Measurements from ENCODE around the gene FOXO1. TPM values are rescaled to one million over a fixed set of nuclear protein-coding genes. Genes with fewer than 3 reads are reported as not detected.

Gene FOXO1
- total and polyA plus RNA-seq, 2 experiments from 2014 or later: 32.4 to 68.0 TPM

DNA sequence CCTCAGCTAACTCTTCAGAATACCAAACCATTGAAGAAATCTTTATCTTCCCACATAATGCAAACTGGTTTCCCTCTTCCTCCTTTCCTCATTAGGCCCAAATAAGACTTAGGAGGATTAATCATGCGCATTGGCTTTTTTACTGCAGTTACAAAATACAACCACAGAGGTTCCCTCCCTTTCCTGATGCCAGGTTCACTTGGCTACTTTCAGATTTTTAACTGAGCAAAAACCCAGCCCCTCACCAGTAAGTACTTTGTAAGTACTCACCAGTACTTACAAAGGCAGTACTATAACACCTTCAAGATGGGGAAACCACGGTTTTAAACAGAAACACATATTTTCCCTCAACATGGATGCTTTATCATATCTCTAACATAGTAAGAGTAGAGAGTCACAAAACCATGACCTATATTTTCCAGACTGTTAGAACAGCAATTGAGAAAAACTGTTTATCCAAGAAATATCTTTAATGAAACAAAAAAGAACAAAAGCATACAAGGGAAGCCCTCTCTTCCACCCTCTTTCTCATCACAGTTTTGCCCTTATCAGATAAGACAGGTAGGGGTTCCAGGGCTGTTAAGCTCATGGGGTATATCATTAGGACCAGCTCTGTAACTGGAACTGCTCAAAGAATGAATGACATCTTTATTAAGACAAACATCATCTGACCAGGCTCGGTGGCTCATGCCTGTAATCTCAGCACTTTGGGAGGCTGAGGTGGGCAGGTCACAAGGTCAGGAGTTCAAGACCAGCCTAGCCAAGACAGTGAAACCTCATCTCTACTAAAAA, 12.7 kb downstream of the FOXO1 start:
- peaks cover 31% of the 10 kb centered on the region for H3K36me3 Mint-ChIP-seq (ENCODE audit: low read depth)
- peaks cover 2% of the 10 kb centered on the region; the same call in 1 of the 3 replicates for H3K9me3 Mint-ChIP-seq
- H3K36me3 ChIP-seq (ENCODE audit: insufficient read depth): no peaks in the 10 kb centered on the region
- H3K27ac Mint-ChIP-seq: peak overlapping the region; percentile 93
- peaks cover 11% of the 10 kb centered on the region; the same call in 1 of the 2 replicates for H4K20me1 ChIP-seq (replicated peaks; ENCODE audit: insufficient read depth)
- peaks cover 86% of the 10 kb centered on the region for H3K4me1 Mint-ChIP-seq
- H3K4me2 ChIP-seq: peak overlapping the region; percentile 63
- H3F3A ChIP-seq (replicated peaks; ENCODE audit: low read depth): 0 out of 2 replicates have a peak, but pooled peaks cover 13% of the 10 kb centered on the region
- peak overlapping the region; percentile 14; the same call in 1 of the 2 replicates for H3K4me3 ChIP-seq
- H3K27me3 ChIP-seq (ENCODE audit: insufficient read depth): no peaks in the 10 kb centered on the region
- peak; percentile 15 for ATAC-seq
- H3K79me2 ChIP-seq (replicated peaks; ENCODE audit: insufficient read depth): peaks cover 99% of the 10 kb centered on the region
- peak; percentile 72 for DNase-seq (ENCODE audit: low spot score)
- H3K4me1 ChIP-seq (ENCODE audit: insufficient read depth): peaks cover 66% of the 10 kb centered on the region
- no peaks in the 10 kb centered on the region for H3K9me2 ChIP-seq (ENCODE audit: insufficient read depth)
- H2AFZ ChIP-seq: no peak overlapping the region
- TF ChIP-seq, protein P1, sequence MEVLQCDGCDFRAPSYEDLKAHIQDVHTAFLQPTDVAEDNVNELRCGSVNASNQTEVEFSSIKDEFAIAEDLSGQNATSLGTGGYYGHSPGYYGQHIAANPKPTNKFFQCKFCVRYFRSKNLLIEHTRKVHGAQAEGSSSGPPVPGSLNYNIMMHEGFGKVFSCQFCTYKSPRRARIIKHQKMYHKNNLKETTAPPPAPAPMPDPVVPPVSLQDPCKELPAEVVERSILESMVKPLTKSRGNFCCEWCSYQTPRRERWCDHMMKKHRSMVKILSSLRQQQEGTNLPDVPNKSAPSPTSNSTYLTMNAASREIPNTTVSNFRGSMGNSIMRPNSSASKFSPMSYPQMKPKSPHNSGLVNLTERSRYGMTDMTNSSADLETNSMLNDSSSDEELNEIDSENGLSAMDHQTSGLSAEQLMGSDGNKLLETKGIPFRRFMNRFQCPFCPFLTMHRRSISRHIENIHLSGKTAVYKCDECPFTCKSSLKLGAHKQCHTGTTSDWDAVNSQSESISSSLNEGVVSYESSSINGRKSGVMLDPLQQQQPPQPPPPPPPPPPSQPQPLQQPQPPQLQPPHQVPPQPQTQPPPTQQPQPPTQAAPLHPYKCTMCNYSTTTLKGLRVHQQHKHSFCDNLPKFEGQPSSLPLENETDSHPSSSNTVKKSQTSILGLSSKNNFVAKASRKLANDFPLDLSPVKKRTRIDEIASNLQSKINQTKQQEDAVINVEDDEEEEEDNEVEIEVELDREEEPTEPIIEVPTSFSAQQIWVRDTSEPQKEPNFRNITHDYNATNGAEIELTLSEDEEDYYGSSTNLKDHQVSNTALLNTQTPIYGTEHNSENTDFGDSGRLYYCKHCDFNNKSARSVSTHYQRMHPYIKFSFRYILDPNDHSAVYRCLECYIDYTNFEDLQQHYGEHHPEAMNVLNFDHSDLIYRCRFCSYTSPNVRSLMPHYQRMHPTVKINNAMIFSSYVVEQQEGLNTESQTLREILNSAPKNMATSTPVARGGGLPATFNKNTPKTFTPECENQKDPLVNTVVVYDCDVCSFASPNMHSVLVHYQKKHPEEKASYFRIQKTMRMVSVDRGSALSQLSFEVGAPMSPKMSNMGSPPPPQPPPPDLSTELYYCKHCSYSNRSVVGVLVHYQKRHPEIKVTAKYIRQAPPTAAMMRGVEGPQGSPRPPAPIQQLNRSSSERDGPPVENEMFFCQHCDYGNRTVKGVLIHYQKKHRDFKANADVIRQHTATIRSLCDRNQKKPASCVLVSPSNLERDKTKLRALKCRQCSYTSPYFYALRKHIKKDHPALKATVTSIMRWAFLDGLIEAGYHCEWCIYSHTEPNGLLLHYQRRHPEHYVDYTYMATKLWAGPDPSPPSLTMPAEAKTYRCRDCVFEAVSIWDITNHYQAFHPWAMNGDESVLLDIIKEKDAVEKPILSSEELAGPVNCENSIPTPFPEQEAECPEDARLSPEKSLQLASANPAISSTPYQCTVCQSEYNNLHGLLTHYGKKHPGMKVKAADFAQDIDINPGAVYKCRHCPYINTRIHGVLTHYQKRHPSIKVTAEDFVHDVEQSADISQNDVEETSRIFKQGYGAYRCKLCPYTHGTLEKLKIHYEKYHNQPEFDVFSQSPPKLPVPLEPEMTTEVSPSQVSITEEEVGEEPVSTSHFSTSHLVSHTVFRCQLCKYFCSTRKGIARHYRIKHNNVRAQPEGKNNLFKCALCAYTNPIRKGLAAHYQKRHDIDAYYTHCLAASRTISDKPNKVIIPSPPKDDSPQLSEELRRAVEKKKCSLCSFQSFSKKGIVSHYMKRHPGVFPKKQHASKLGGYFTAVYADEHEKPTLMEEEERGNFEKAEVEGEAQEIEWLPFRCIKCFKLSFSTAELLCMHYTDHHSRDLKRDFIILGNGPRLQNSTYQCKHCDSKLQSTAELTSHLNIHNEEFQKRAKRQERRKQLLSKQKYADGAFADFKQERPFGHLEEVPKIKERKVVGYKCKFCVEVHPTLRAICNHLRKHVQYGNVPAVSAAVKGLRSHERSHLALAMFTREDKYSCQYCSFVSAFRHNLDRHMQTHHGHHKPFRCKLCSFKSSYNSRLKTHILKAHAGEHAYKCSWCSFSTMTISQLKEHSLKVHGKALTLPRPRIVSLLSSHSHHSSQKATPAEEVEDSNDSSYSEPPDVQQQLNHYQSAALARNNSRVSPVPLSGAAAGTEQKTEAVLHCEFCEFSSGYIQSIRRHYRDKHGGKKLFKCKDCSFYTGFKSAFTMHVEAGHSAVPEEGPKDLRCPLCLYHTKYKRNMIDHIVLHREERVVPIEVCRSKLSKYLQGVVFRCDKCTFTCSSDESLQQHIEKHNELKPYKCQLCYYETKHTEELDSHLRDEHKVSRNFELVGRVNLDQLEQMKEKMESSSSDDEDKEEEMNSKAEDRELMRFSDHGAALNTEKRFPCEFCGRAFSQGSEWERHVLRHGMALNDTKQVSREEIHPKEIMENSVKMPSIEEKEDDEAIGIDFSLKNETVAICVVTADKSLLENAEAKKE (CRISPR knock-in tag; IDR thresholded peaks at IDR 0.05): no peak
- TF ChIP-seq ZNF331 (CRISPR knock-in tag; IDR thresholded peaks at IDR 0.05; ENCODE audit: low read depth): no peak
- no peak for TF ChIP-seq EZH2phosphoT487 (IDR thresholded peaks at IDR 0.05; ENCODE audit: unreplicated experiment)
- peaks cover 25% of the 10 kb centered on the region for H3K27me3 Mint-ChIP-seq (ENCODE audit: insufficient read depth, low read depth, poor library complexity)
- peak overlapping the region; percentile 61; the same call in 2 of the 3 replicates for H3K4me3 Mint-ChIP-seq
- peak overlapping the region; percentile 93 for H3K27ac ChIP-seq (ENCODE audit: low read depth)

DNA sequence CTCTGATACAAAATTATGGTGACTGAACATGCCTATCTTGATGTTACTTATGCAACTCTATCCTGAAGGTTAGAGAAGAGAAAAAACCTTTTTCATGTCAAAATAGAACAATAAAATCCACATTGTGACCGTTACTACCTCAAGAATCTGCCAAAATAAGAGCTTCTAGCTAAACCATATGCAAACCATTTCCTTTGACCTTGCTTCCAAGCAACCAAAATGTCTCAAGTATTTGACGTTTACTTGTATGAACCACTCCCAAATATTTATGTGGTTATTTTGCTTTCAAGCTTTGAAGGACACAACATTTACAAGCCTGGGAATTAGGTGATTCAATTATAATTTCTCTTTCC, 13.9 kb downstream of the FOXO1 start:
- Histone ChIP-seq H3K36me3 (ENCODE audit: insufficient read depth) (no peaks in the 10 kb centered on the region), H3K9me2 (ENCODE audit: insufficient read depth) (no peaks in the 10 kb centered on the region), H3K4me1 (ENCODE audit: insufficient read depth) (peaks cover 71% of the 10 kb centered on the region), H3F3A (replicated peaks; ENCODE audit: low read depth) (0 out of 2 replicates have a peak, but pooled peaks cover 13% of the 10 kb centered on the region), H3K4me2 (peak overlapping the region; percentile 63), H3K27me3 (ENCODE audit: insufficient read depth) (no peaks in the 10 kb centered on the region), H3K79me2 (replicated peaks; ENCODE audit: insufficient read depth) (peaks cover 99% of the 10 kb centered on the region), H3K4me3 (peak overlapping the region; percentile 14), H2AFZ (no peak overlapping the region), H3K27ac (ENCODE audit: low read depth) (peak overlapping the region; percentile 93), H4K20me1 (replicated peaks; ENCODE audit: insufficient read depth) (peaks cover 16% of the 10 kb centered on the region)
- peaks cover 20% of the 10 kb centered on the region; the same call in 2 of the 3 replicates for H3K36me3 Mint-ChIP-seq (ENCODE audit: low read depth)
- peak overlapping the region; percentile 61 for H3K4me3 Mint-ChIP-seq
- peaks cover 23% of the 10 kb centered on the region for H3K27me3 Mint-ChIP-seq (ENCODE audit: insufficient read depth, low read depth, poor library complexity)
- H3K27ac Mint-ChIP-seq: peak overlapping the region; percentile 93
- DNase-seq (ENCODE audit: low spot score) (peak; percentile 53), ATAC-seq (no peak)
- H3K9me3 Mint-ChIP-seq: peaks cover 2% of the 10 kb centered on the region; the same call in 1 of the 3 replicates
- peaks cover 87% of the 10 kb centered on the region for H3K4me1 Mint-ChIP-seq
- no peak for TF ChIP-seq JUNB (IDR thresholded peaks at IDR 0.05; ENCODE audit: unreplicated experiment)
- TF ChIP-seq, protein P1 (CRISPR knock-in tag; IDR thresholded peaks at IDR 0.05): no peak
